K562 (cell line): ENCODE measurements around the gene SORCS2. TPM values are rescaled to one million over a fixed set of nuclear protein-coding genes. Genes with fewer than 3 reads are reported as not detected.
"Not testable (repeated sequence)": the region's sequence is repeated elsewhere in the genome, so short reads cannot be mapped to it uniquely, and the experiment has no call there.

Experiments
- ATAC-seq: fragments of 200-7000 bp; cut with Tn5 transposase; 3 replicates; pipeline ENCODE4 v1.9.1; 2020; ENCODE audit warnings: moderate library complexity
- BruUV-seq: library from RNA; stranded (reverse); fragments of 400-500 nt; replicated peaks from 2 replicates; lab custom pipeline; 2021; lab: Mats Ljungman, UMichigan
- CTCF ChIA-PET: fragments of 300-600 bp; formaldehyde crosslinking; extraction: SDS; loops from one replicate; lab custom pipeline; 2021; ENCODE audit warnings: low intra/inter-chr PET ratio; lab: Yijun Ruan, JAX
- POLR2A ChIA-PET: fragments of 300-600, 350-650 bp; sonication (Branson Sonifier 250); formaldehyde crosslinking; extraction: SDS; loops from one replicate; lab custom pipeline; 2021; ENCODE audit warnings: antibody characterized with exemption, inconsistent platforms; lab: Yijun Ruan, JAX
- DNase-seq, 4 experiments: peaks; one replicate each; pipeline versions ENCODE4 v3.0.0 to v3.0.0-alpha.2; 2011 to 2018; ENCODE audit warnings: low spot score in 3 of 4, mixed read lengths in 3 of 4; ENCODE audit errors: extremely low read depth in 1 of 4
- FAIRE-seq: peaks from 2 replicates; lab custom pipeline; 2011; peaks lifted over from hg19 to GRCh38; lab: Jason Lieb, UNC
- H2AFZ ChIP-seq: 2 replicates; pipeline ENCODE4 v1.6.0; 2011; ENCODE audit warnings: low read depth, low read length, control low read depth, inconsistent platforms
- H3K27ac ChIP-seq: fragments of 200-600 bp; 3 replicates; pipeline ENCODE4 v1.8.0; 2011; ENCODE audit warnings: low read depth, mild to moderate bottlenecking, control low read depth, inconsistent platforms, low read length, moderate library complexity, mixed read lengths; ENCODE audit errors: extremely low read depth
- H3K27me3 ChIP-seq, 2 experiments: fragments of 300-600 bp in 1 of 2; 2 replicates in 1 of 2; 3 replicates in 1 of 2; pipeline versions ENCODE4 v1.6.0 to v1.8.0; 2011; ENCODE audit warnings: inconsistent platforms in 2 of 2, low read length in 2 of 2, mild to moderate bottlenecking in 1 of 2, mixed read lengths in 1 of 2, moderate library complexity in 1 of 2; ENCODE audit not compliant: control insufficient read depth in 2 of 2, insufficient read depth in 2 of 2
- H3K36me3 ChIP-seq: fragments of 300-600 bp; 3 replicates; pipeline ENCODE4 v1.8.0; 2011; ENCODE audit warnings: mild to moderate bottlenecking, low read length, inconsistent platforms; ENCODE audit not compliant: control insufficient read depth, insufficient read depth
- H3K4me1 ChIP-seq, 2 experiments: fragments of 200-600 bp in 1 of 2; replicated peaks in 1 of 2; 2 replicates in 1 of 2; 3 replicates in 1 of 2; pipeline versions ENCODE4 v1.5.1 to v1.8.0; 2011; ENCODE audit warnings: inconsistent platforms in 2 of 2, low read length in 2 of 2, mild to moderate bottlenecking in 1 of 2, mixed read lengths in 1 of 2, moderate library complexity in 1 of 2; ENCODE audit not compliant: control insufficient read depth in 2 of 2, insufficient read depth in 2 of 2
- H3K4me2 ChIP-seq: 2 replicates; pipeline ENCODE4 v1.6.1; 2011; ENCODE audit warnings: low read length, control low read depth, inconsistent platforms, mixed read lengths; ENCODE audit not compliant: insufficient read depth
- H3K4me3 ChIP-seq: fragments of 200-600 bp; sonication (generic), shearing (Covaris generic); 2 replicates; pipeline ENCODE4 v1.5.1; 2016; ENCODE audit warnings: control low read depth, inconsistent platforms
- H3K79me2 ChIP-seq: fragments of 200-600 bp; 3 replicates; pipeline ENCODE4 v1.8.0; 2011; ENCODE audit warnings: low read length, inconsistent platforms; ENCODE audit not compliant: control insufficient read depth, insufficient read depth
- H3K9ac ChIP-seq, 2 experiments: 2 replicates each; pipeline versions ENCODE4 v1.6.0 to v1.6.1; 2011; ENCODE audit warnings: low read depth in 2 of 2, low read length in 2 of 2, control low read depth in 1 of 2, inconsistent platforms in 1 of 2, mild to moderate bottlenecking in 1 of 2, mixed read lengths in 1 of 2; ENCODE audit not compliant: insufficient read depth in 1 of 2
- H3K9me1 ChIP-seq: one replicate; pipeline ENCODE4 v1.6.0; 2011; ENCODE audit warnings: inconsistent platforms, mild to moderate bottlenecking, low read length, moderate library complexity; ENCODE audit not compliant: control insufficient read depth, insufficient read depth
- H3K9me3 ChIP-seq: replicated peaks from 2 replicates; pipeline ENCODE4 v1.5.1; 2011; ENCODE audit warnings: low read depth, low read length, inconsistent platforms; ENCODE audit not compliant: control insufficient read depth, insufficient read depth
- H4K20me1 ChIP-seq: replicated peaks from 2 replicates; pipeline ENCODE4 v1.6.1; 2011; ENCODE audit warnings: low read length, inconsistent platforms, mixed read lengths; ENCODE audit not compliant: control insufficient read depth, insufficient read depth
- ATF7 ChIP-seq: fragments of 450-650 bp; IDR thresholded peaks from 2 replicates; pipeline ENCODE4 v1.7.1; 2014; ENCODE audit warnings: mild to moderate bottlenecking, moderate library complexity
- HEY1 ChIP-seq: fragments of 250-450 bp; sonication (Bioruptor Pico); IDR thresholded peaks from 2 replicates; pipeline ENCODE4 v1.5.0; 2020; ENCODE audit warnings: mild to moderate bottlenecking, moderate library complexity, borderline replicate concordance
- MED1 ChIP-seq: sonication (generic); formaldehyde crosslinking; IDR thresholded peaks from 2 replicates; pipeline ENCODE4 v1.8.1; 2023; ENCODE audit warnings: missing genetic modification reagents, borderline replicate concordance
- ZBED1 ChIP-seq: IDR thresholded peaks from 2 replicates; pipeline ENCODE4 v1.6.1; 2014
- WGBS: fragments of 100-300 bp; shearing (Covaris generic); methylation state at CpG from one replicate; pipeline ENCODE4 v1.1.6; 2016; ENCODE audit warnings: low coverage, mixed read lengths; ENCODE audit not compliant: insufficient coverage; ENCODE audit errors: missing lambda C conversion rate; 5-methylcytosine and 5-hydroxymethylcytosine counted together
- in situ Hi-C: fragments of 300-500 bp; cut with MboI; formaldehyde crosslinking; loops from 4 replicates; pipeline ENCODE4 v1.15.0; 2018; ENCODE audit warnings: inconsistent platforms, mixed read lengths
- intact Hi-C: fragments of 100-400 bp; cut with micrococcal nuclease; formaldehyde crosslinking; loops from 2 replicates; pipeline ENCODE4 v1.14.2; 2022
- polyA plus RNA-seq, 8 experiments: library from polyadenylated mRNA; depleted of rRNA in 4 of 8; stranded (reverse) in 5 of 8; unstranded in 3 of 8; fragments of >200 nt; fragmentation: Nextera tagmentation in 2 of 8; fragmentation: Illumina TruSeq in 1 of 8; extraction: Ambion mirVana in 2 of 8; extraction: Trizol in 1 of 8; gene quantifications; 2 replicates each; pipeline versions ENCODE4 v1.2.1 to v1.2.3, GENCODE V29; 2011 to 2014; ENCODE audit warnings: inconsistent platforms in 1 of 8, missing spikeins in 1 of 8
- total RNA-seq, 7 experiments: library from RNA; depleted of rRNA in 6 of 7; stranded (reverse); fragments of >200 nt in 6 of 7; fragmentation: Illumina TruSeq in 2 of 7; extraction: Trizol in 2 of 7; gene quantifications; 2 replicates each; pipeline versions ENCODE4 v1.2.1 to v1.2.3, GENCODE V29; 2011 to 2021; ENCODE audit warnings: low replicate concordance in 1 of 7

SORCS2 gene
- total and polyA plus RNA-seq, 9 of the 15 experiments (the other 6 are each of a cell fraction or from before 2014, with no cell fraction given), result not detected

DNA sequence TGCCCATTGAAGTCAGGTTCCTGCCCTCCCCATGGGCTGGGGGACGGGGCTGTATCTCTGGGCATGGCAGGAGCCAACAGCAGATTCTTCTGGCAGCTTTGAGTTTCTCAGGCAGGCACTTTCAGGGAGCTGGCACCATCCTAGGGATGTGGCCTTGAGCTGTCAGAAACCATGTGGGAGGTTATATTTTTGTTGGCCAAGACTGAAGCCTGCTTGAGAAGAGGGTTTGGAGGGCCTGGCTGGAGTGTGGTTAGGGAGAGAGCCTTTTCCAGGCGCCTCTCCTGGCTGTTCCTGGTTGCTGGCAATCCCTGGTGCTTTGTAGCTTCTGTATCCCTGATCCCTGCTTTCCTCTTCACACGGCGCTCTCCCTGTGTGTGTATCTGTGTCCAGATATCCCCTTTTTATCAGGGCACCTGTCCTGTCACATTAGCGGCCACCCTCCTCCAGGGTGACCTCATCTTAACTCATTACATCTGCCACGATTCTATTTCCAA lies 30.6 kb upstream of the SORCS2 start (continued):
- TF ChIP-seq MED1 (CRISPR knock-in tag) (no peak), ATF7 (no peak), HEY1 (no peak), ZBED1 (no peak)

DNA sequence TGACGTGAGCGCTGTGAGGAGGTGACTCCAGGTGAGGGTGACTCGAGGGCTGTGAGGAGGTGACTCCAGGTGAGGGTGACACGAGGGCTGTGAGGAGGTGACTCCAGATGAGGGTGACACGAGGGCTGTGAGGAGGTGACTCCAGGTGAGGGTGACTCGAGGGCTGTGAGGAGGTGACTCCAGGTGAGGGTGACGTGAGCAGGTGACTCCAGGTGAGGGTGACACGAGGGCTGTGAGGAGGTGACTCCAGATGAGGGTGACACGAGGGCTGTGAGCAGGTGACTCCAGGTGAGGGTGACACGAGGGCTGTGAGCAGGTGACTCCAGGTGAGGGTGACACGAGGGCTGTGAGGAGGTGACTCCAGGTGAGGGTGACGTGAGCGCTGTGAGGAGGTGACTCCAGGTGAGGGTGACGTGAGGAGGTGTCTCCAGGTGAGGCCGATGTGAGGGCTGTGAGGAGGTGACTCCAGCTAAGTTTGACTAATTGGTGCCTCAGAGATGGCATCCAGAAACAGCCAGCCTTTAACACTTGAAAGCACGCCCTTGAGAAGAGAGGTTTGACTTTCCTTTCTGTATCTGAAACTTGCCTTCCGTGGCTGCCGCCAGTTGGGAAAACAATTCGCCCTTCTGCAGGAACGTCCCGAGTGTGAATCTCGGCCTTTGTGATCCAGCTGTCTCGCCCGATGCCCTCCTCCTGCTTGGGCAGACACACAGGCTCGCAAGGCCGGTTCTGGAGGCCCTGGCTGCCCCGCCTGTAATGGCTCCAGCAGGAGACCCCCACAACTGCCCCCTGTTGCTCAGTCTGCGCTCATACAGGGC lies 27.1 kb upstream of the SORCS2 start:
- H3K27ac ChIP-seq, H3K9me1 ChIP-seq, H3K4me1 ChIP-seq, H2AFZ ChIP-seq, H3K9me3 ChIP-seq, BruUV-seq, H3K4me3 ChIP-seq, FAIRE-seq, H3K36me3 ChIP-seq, H3K79me2 ChIP-seq, DNase-seq, H3K9ac ChIP-seq, intact Hi-C loops, in situ Hi-C loops, H3K4me2 ChIP-seq, POLR2A ChIA-PET, CTCF ChIA-PET, ATAC-seq: not testable (repeated sequence)
- Histone ChIP-seq H4K20me1 (peaks cover 13% of the 10 kb centered on the region; the same call in 1 of the 2 replicates), H3K27me3 (peaks cover 59 to 91% of the 10 kb centered on the region in 2 experiments; a peak in 4 of 5 replicates)
- WGBS, result 2% methylated on average over 27 of the region's 28 CpGs
